Omental fat pad (tissue), 4 donors: ENCODE results near the gene STYXL2. TPM values are rescaled to one million over a fixed set of nuclear protein-coding genes. Genes with fewer than 3 reads are reported as not detected.

Experiments
- ATAC-seq: fragments of 150-250 bp; one replicate; pipeline ENCODE4 v1.9.1; 2016; ENCODE audit warnings: mild to moderate bottlenecking, moderate library complexity; ENCODE audit not compliant: low FRiP score
- DNase-seq: peaks from one replicate; pipeline ENCODE4 v3.0.0-alpha.2; 2019; ENCODE audit warnings: low spot score
- CTCF ChIP-seq, 3 donors: fragments of 450-650 bp; IDR thresholded peaks; one replicate each; pipeline ENCODE4 v1.5.1; 2016 to 2017; ENCODE audit warnings: antibody characterized with exemption in 3 of 3, mild to moderate bottlenecking in 3 of 3, moderate library complexity in 2 of 3
- total RNA-seq, 4 donors: library from RNA; depleted of rRNA; stranded (reverse); fragments of >200 nt; gene quantifications; one replicate each; pipeline ENCODE4 v1.1.0, GENCODE V29; 2016

STYXL2 gene
- total RNA-seq, 4 donors from 2014 or later = 0.12 to 0.65 (median 0.36) TPM

- DNase-seq (no peak), ATAC-seq (no peak)
- TF ChIP-seq CTCF (IDR thresholded peaks at IDR 0.05) = no peak
Observed at GRCh38 chr1:167077128-167077867, 16.6 kb upstream of the STYXL2 start.

DNA sequence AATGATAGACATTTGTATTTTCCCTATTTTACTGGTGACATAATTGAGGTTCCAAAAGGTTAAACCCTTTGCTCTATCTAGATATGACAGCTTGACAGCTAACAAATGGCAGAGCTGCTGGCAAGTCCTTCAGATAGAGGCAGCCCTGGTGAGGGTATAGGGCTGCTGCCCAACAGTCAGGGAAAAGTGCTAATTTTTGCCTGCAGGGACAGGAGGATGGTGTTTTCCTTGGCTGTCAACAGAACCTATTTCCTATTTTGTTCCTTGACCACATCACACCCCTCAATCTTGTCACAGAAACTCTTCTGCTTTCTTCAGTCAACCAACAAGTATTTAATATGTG lies 16.0 kb upstream of the STYXL2 start:
- no peak for ATAC-seq
- DNase-seq = no peak
- TF ChIP-seq CTCF (IDR thresholded peaks at IDR 0.05) = no peak

DNA sequence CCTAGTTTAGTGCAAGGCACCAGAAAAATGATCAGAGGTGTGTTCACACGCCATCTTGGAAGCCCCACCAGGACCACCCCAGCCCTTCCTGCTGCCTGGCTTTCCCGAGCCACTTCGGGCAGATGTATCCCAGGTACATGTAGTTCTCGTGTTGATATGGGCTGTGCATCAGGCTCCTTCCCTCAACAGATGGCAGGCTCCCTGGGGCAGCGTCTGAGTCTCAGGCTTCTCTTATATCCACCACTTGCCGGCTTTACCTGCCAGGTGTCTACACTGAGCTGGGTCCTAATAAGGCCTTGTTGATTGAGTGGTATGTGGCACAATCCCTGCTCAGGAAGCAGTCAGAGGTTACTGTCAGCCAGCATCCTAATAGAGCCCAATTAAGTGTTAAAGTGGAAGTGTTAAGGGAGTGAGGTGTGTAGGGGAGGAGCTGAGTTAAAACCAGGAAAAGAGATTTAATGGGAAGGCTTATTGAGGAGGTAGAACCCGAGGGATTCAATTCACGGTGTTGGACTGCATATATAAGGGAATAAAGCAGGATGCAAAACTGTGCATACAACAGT lies 12.2 kb upstream of the STYXL2 start:
- no peak for TF ChIP-seq CTCF (IDR thresholded peaks at IDR 0.05)
- no peak for DNase-seq
- ATAC-seq = no peak

DNA sequence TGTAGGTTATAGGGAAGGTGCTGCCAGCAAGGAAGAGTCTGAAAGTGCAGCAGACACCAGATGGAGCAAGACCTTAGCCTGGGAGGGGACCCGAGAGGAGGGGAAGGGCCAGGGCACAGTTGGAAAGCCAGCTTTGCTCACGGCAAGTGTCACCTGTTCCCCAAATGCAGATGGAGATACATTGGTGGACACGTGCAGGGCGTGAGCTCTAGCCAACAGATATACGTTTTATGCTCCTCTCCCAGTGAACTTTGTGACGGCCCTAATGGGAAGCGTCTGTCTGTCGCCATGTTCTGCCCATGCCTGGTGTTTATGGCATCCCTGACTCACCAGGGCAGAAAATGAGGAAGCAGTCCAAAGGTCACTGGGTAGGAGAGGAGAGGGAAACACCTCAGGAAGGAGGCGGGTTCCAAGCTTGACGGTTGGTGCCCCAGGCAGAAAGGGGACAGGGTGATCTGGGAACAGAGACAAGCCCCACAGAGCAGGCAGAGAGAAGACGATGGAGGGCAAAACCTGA lies 11.3 kb upstream of the STYXL2 start:
- DNase-seq = no peak
- no peak for TF ChIP-seq CTCF (IDR thresholded peaks at IDR 0.05)
- no peak for ATAC-seq

DNA sequence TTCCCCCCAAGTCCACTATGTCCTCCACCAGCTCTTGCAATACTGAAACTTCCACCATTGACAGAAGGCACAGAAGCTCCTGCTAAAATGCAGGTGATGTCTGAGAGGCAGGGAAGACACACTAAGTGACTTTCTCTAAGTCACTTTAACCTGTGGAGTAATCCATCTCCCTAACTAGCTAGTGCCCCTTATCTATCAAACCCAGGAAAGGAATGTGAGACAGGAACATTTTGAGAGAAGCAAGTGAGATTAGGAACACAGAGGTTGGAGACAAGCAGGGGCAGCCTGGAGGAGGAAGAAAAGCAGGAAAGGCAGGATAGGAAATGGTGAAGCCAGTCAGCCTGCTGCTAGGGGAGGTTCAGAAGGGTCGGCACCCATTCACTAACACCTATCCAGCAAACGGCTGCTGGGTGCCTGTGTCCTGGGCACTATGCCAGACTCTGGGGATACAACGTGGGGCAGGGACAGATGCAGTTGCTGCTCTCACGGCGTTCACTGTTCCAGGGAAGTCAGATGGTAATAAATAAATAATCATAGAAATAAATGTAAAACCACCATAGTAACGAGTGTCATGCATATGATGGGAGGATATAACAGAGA lies 10.7 kb upstream of the STYXL2 start:
- ATAC-seq = no peak
- no peak for DNase-seq
- no peak for TF ChIP-seq CTCF (IDR thresholded peaks at IDR 0.05)

DNA sequence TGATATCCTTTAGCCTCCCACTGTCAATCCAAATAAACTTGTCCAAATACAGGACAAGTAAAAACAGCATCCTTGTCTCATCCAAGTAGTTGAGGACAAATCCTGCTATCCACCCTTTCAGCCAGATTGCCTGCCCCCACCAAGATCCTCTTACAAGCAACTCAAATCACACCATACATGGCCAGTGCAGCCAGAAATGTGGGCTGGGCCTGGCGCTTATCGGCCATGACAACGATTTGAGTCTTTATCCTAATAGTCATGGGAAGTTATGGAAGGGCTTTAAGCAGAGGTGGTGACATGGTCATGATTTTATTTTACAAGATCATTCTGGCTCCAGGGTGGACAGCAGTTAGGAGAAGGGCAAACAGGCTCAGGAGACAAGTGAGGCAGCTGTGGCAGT lies 10.0 kb upstream of the STYXL2 start:
- no peak for TF ChIP-seq CTCF (IDR thresholded peaks at IDR 0.05)
- DNase-seq = no peak
- ATAC-seq = no peak
